Stimulated activated CD4-positive, alpha-beta T cell treated with anti-CD3 and anti-CD28 coated beads, Interleukin-4, amount 100 ng/mL, for 4 hours (primary cell): Measurements from ENCODE around the gene GRHL1.
A peak's percentile ranks its signal among the peaks of the same experiment; 100 is the strongest.

Source experiments
- DNase-seq, 2 experiments: peaks; one replicate each; pipeline ENCODE4 v3.0.0-alpha.2; 2020

Gene GRHL1

GRCh38 chr2:9972621-9973479 is 21.4 kb downstream of the GRHL1 start:
- DNase-seq, result no peak

GRCh38 chr2:9973690-9974089 is 22.2 kb downstream of the GRHL1 start:
- no peak for DNase-seq

GRCh38 chr2:9974343-9974742 is 22.9 kb downstream of the GRHL1 start:
- DNase-seq, result no peak

GRCh38 chr2:9975328-9975727 is 23.8 kb downstream of the GRHL1 start:
- DNase-seq, result no peak

- peak in 1 of 2 experiments; percentile 5 for DNase-seq
Measured at GRCh38 chr2:9975805-9976447, 24.4 kb downstream of the GRHL1 start.

- DNase-seq, result no peak
Measured at GRCh38 chr2:9979977-9980376, 28.5 kb downstream of the GRHL1 start.

- no peak for DNase-seq
Measured at GRCh38 chr2:9980520-9980919, 29.0 kb downstream of the GRHL1 start.

- DNase-seq, result no peak
Measured at GRCh38 chr2:9981655-9982054, 30.2 kb downstream of the GRHL1 start.

GRCh38 chr2:9982248-9982647 is 30.8 kb downstream of the GRHL1 start:
- DNase-seq, result no peak

- DNase-seq, result no peak
Measured at GRCh38 chr2:9982891-9983290, 31.4 kb downstream of the GRHL1 start.

GRCh38 chr2:9983401-9984216 is 32.1 kb downstream of the GRHL1 start:
- no peak for DNase-seq

GRCh38 chr2:9984217-9984739 is 32.8 kb downstream of the GRHL1 start:
- DNase-seq, result no peak

GRCh38 chr2:9984871-9985480 is 33.5 kb downstream of the GRHL1 start:
- no peak for DNase-seq

- no peak for DNase-seq
Measured at GRCh38 chr2:9985531-9986328, 34.2 kb downstream of the GRHL1 start.

- no peak for DNase-seq
Measured at GRCh38 chr2:9988320-9988719, 36.8 kb downstream of the GRHL1 start.

- DNase-seq, result no peak
Measured at GRCh38 chr2:9990736-9991135, 39.2 kb downstream of the GRHL1 start.

GRCh38 chr2:9991221-9991620 is 39.7 kb downstream of the GRHL1 start:
- DNase-seq, result no peak

- DNase-seq, result no peak
Measured at GRCh38 chr2:9991829-9992273, 40.4 kb downstream of the GRHL1 start.

GRCh38 chr2:9992427-9993187 is 41.1 kb downstream of the GRHL1 start:
- DNase-seq, result no peak

- no peak for DNase-seq
Measured at GRCh38 chr2:9993488-9994165, 42.1 kb downstream of the GRHL1 start.
